Activated B cell treated with CpG ODN at 0.5 μM for 24 hours (primary cell): ENCODE data around the gene MMP14. TPM values are rescaled to one million over a fixed set of nuclear protein-coding genes. Genes with fewer than 3 reads are reported as not detected.
"Not testable (repeated sequence)": the region's sequence is repeated elsewhere in the genome, so short reads cannot be mapped to it uniquely, and the experiment has no call there.

Experiments
- ATAC-seq: fragments of 200-7000 bp; cut with Tn5 transposase; one replicate; pipeline ENCODE4 v1.10.0; 2021; ENCODE audit warnings: low read depth, mild to moderate bottlenecking, moderate library complexity
- CTCF ChIA-PET: fragments of 350-600 bp; sonication (Branson Sonifier 250); formaldehyde crosslinking; loops from one replicate; lab custom pipeline; 2021; ENCODE audit warnings: antibody characterized with exemption; lab: Charles Lee
- POLR2A ChIA-PET: fragments of 350-600 bp; sonication (Branson Sonifier 250); formaldehyde crosslinking; loops from one replicate; lab custom pipeline; 2021; ENCODE audit warnings: antibody characterized with exemption; lab: Charles Lee
- DNase-seq: peaks from one replicate; pipeline ENCODE4 v3.0.0; 2022
- H3K27ac Mint-ChIP-seq: one replicate; pipeline ENCODE4 v1.8.0; 2020; ENCODE audit warnings: mixed read lengths
- H3K27me3 Mint-ChIP-seq: one replicate; pipeline ENCODE4 v1.8.0; 2021; ENCODE audit warnings: mixed read lengths
- H3K36me3 Mint-ChIP-seq: one replicate; pipeline ENCODE4 v1.8.0; 2021; ENCODE audit warnings: low read depth, mixed read lengths
- H3K4me1 Mint-ChIP-seq: one replicate; pipeline ENCODE4 v1.8.0; 2021; ENCODE audit warnings: mixed read lengths
- H3K4me3 Mint-ChIP-seq: one replicate; pipeline ENCODE4 v1.8.0; 2020; ENCODE audit warnings: mild to moderate bottlenecking, mixed read lengths
- H3K9me3 Mint-ChIP-seq: one replicate; pipeline ENCODE4 v1.8.0; 2020; ENCODE audit warnings: mixed read lengths
- CTCF ChIP-seq: fragments of 200-600 bp; IDR thresholded peaks from one replicate; pipeline ENCODE4 v1.8.0; 2022; ENCODE audit warnings: antibody characterized with exemption, mild to moderate bottlenecking
- intact Hi-C: fragments of 100-400 bp; cut with micrococcal nuclease; formaldehyde crosslinking; loops from one replicate; pipeline ENCODE4 v1.15.1; 2024
- total RNA-seq: library from RNA; stranded (reverse); gene quantifications from 2 replicates; pipeline ENCODE4 v1.2.3, GENCODE V29; 2022

Gene MMP14
- total RNA-seq, 1 donor from 2014 or later, result 4.1 TPM

GRCh38 chr14:22854963-22855724, 18.8 kb downstream of the MMP14 start:
- H3K9me3 Mint-ChIP-seq, result no peaks in the 10 kb centered on the region
- intact Hi-C loops, result no loop called here
- no peak overlapping the region for H3K27ac Mint-ChIP-seq
- DNase-seq (no peak), ATAC-seq (no peak)
- H3K36me3 Mint-ChIP-seq, result no peaks in the 10 kb centered on the region
- H3K4me3 Mint-ChIP-seq, result no peak overlapping the region
- ChIA-PET POLR2A (interaction anchor here (0.6 to 4.4 kb wide), 6 partner anchors 17 to 363 kb away, joined by 3 to 25 read pairs (median 4); no protein-coding TSS in a partner anchor), CTCF (interaction anchor here (0.7 to 6.0 kb wide), 17 partner anchors 11 to 480 kb away, joined by 3 to 125 read pairs (median 5); partner anchors contain the start of genes DAD1, LRP10 and OXA1L)
- TF ChIP-seq CTCF, result no peak
- no peaks in the 10 kb centered on the region for H3K27me3 Mint-ChIP-seq
- H3K4me1 Mint-ChIP-seq, result peaks cover 10% of the 10 kb centered on the region

- no peak for DNase-seq
- Mint-ChIP-seq H3K4me1 (peaks cover 10% of the 10 kb centered on the region), H3K36me3 (no peaks in the 10 kb centered on the region), H3K27me3 (no peaks in the 10 kb centered on the region), H3K27ac (no peak overlapping the region), H3K4me3 (no peak overlapping the region), H3K9me3 (no peaks in the 10 kb centered on the region)
- intact Hi-C loops, result no loop called here
- ChIA-PET CTCF (interaction anchor here (1.9 kb wide), 1 partner anchor 44 kb away, joined by 12 read pairs; no protein-coding TSS in a partner anchor), POLR2A (no interaction called here)
- ATAC-seq, result no peak
- TF ChIP-seq CTCF, result no peak
Measured at GRCh38 chr14:22856428-22856827, 20.0 kb downstream of the MMP14 start.

- H3K9me3 Mint-ChIP-seq, DNase-seq, H3K4me1 Mint-ChIP-seq, H3K4me3 Mint-ChIP-seq, H3K36me3 Mint-ChIP-seq, intact Hi-C loops, H3K27me3 Mint-ChIP-seq, ATAC-seq, H3K27ac Mint-ChIP-seq: not testable (repeated sequence)
- ChIA-PET CTCF (interaction anchor here (1.0 kb wide), 2 partner anchors 290 to 388 kb away, joined by 4 to 5 read pairs; no protein-coding TSS in a partner anchor), POLR2A (interaction anchor here (1.2 kb wide), 1 partner anchor 12 kb away, joined by 6 read pairs; no protein-coding TSS in a partner anchor)
Measured at GRCh38 chr14:22860377-22860776, 24.0 kb downstream of the MMP14 start.

DNA sequence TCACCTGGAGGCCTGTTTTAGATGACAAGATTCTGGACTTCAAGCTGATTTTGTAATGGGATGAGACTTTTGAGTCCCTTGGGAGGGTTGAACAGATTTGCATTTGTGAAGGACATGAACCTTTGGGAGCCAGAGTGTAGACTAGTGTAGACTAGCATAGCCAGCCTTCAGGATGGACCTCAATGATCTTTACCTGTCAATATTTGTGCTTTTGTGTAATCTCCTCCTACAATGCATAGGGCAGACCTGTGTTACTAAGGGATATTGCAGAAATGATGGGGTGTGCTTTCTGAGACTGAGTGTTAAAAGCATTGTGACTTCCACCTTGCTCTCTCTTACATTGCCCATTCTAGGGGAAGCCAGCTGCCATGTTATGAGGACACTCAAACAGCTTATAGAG, 25.3 kb downstream of the MMP14 start:
- no peaks in the 10 kb centered on the region for H3K9me3 Mint-ChIP-seq
- intact Hi-C loops, result no loop called here
- H3K27me3 Mint-ChIP-seq, result no peaks in the 10 kb centered on the region

GRCh38 chr14:22864979-22865378, 28.6 kb downstream of the MMP14 start:
- TF ChIP-seq CTCF, result no peak
- ChIA-PET CTCF (interaction anchor here (1.1 to 1.4 kb wide), 2 partner anchors 10 to 295 kb away, joined by 3 to 5 read pairs; no protein-coding TSS in a partner anchor), POLR2A (no interaction called here)
- Mint-ChIP-seq H3K4me3 (no peak overlapping the region), H3K9me3 (no peaks in the 10 kb centered on the region), H3K27ac (no peak overlapping the region), H3K4me1 (peaks cover 3% of the 10 kb centered on the region), H3K36me3 (no peaks in the 10 kb centered on the region), H3K27me3 (no peaks in the 10 kb centered on the region)
- DNase-seq, result no peak
- intact Hi-C loops, result no loop called here
- ATAC-seq, result no peak

More for the DNA sequence above, 25.3 kb downstream of the MMP14 start:
- ChIA-PET CTCF (interaction anchor here (0.9 to 3.0 kb wide), 3 partner anchors 8 to 11 kb away, joined by 3 to 10 read pairs (median 3); no protein-coding TSS in a partner anchor), POLR2A (interaction anchor here (0.8 to 1.4 kb wide), 2 partner anchors 9 to 10 kb away, joined by 3 to 6 read pairs; partner anchors contain the start of gene LRP10)
- no peak for ATAC-seq
- no peak overlapping the region for H3K27ac Mint-ChIP-seq
- DNase-seq, result no peak
- H3K4me1 Mint-ChIP-seq, result peaks cover 4% of the 10 kb centered on the region
- TF ChIP-seq CTCF, result no peak
- H3K4me3 Mint-ChIP-seq, result no peak overlapping the region
- no peaks in the 10 kb centered on the region for H3K36me3 Mint-ChIP-seq
